Heart left ventricle (tissue), 13 donors: ENCODE data around the gene XBP1.

Experiments used
- POLR2A ChIP-seq, 2 donors: fragments of 450-650 bp; IDR thresholded peaks; one replicate each; pipeline ENCODE4 v1.6.1; 2017; ENCODE audit warnings: antibody characterized with exemption in 2 of 2, mild to moderate bottlenecking in 2 of 2, moderate library complexity in 2 of 2
- TF ChIP-seq, protein P1 (sequence below), 12 donors: fragments of 200-600 bp; sonication (generic) in 4 of 12; IDR thresholded peaks; one replicate each; pipeline versions ENCODE4 v1.5.0 to v1.8.0; 2018 to 2022; ENCODE audit warnings: antibody characterized with exemption in 12 of 12, mild to moderate bottlenecking in 5 of 12
- donor health status: ischemic (EF 13 %, LVEDD 7.1; RV severe dilation, severe dysfunction).
- donor health status: DM: no; HTN: yes; CAD: no.
- donor health status: DM: no; HTN: no; CAD: no.
- donor health status: ischemic (EF 25% LVEDD 6.9; RV normal size, moderate dysfunction).
- donor health status: ischemic (EF 25% LVEDD 5.7; RV mildly dilated, moderate dysfunction).
- donor health status: ischemic (EF 35%, LVEDD 5.7; RV mildly dilated, moderate dysfunction).
- donor health status: nonischemic (EF 11% LVEDD 7.7; RV severe dilation, severe dysfunction).
- donor health status: DM: yes; HTN: yes; CAD: no.
- donor health status: PGD.
- donor health status: ischemic (EF 29% LVEDD 5.4; RV normal size, mild dysfunction).
- donor health status: nonischemic (EF 23%, LVEDD 6.1; RV moderate dilation, normal function).

DNA sequence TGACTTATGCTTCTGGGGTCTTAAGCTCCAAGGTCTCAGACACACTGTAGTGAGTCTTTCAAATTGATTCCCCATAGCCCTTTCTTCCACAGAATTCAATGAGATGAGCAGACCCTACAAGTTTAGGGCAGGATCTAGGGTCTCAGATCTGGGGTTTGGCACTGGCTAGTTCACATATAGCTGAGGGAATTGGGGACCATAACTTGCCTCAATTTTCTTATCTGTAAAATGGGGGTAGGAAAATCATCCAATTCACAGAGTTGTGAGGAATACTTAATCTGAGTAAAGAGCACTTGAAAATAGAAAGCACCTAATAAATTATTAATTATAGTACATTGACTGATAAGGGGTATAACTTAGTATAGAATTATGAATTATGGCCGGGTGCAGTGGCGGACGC, 33.7 kb downstream of the XBP1 start:
- TF ChIP-seq, protein P1, sequence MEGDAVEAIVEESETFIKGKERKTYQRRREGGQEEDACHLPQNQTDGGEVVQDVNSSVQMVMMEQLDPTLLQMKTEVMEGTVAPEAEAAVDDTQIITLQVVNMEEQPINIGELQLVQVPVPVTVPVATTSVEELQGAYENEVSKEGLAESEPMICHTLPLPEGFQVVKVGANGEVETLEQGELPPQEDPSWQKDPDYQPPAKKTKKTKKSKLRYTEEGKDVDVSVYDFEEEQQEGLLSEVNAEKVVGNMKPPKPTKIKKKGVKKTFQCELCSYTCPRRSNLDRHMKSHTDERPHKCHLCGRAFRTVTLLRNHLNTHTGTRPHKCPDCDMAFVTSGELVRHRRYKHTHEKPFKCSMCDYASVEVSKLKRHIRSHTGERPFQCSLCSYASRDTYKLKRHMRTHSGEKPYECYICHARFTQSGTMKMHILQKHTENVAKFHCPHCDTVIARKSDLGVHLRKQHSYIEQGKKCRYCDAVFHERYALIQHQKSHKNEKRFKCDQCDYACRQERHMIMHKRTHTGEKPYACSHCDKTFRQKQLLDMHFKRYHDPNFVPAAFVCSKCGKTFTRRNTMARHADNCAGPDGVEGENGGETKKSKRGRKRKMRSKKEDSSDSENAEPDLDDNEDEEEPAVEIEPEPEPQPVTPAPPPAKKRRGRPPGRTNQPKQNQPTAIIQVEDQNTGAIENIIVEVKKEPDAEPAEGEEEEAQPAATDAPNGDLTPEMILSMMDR (IDR thresholded peaks at IDR 0.05) = no peak
- no peak for TF ChIP-seq POLR2A (IDR thresholded peaks at IDR 0.05)
